K562 (cell line): ENCODE measurements around the gene ERN1. TPM values are rescaled to one million over a fixed set of nuclear protein-coding genes. Genes with fewer than 3 reads are reported as not detected.
A peak's percentile ranks its signal among the peaks of the same experiment; 100 is the strongest.

Experiments
- FOSL1 ChIP-seq: fragments of 200-800 bp; sonication (Bioruptor generic); conservative IDR thresholded peaks from 2 replicates; pipeline ENCODE4 v1.6.1; 2016; ENCODE audit warnings: missing genetic modification characterization, missing compliant biosample characterization
- KDM4B ChIP-seq, 2 experiments: fragments of 450-650 bp in 1 of 2; sonication (generic) in 1 of 2; IDR thresholded peaks; 2 replicates each; pipeline ENCODE4 v1.6.1; 2016 to 2017; ENCODE audit warnings: borderline replicate concordance in 2 of 2, antibody characterized with exemption in 1 of 2, low read depth in 1 of 2, mild to moderate bottlenecking in 1 of 2
- MLLT1 ChIP-seq, 2 experiments: fragments of 450-650 bp; IDR thresholded peaks; 2 replicates each; pipeline ENCODE4 v1.6.1; 2016
- NCOA1 ChIP-seq: fragments of 450-650 bp; IDR thresholded peaks from 2 replicates; pipeline ENCODE4 v1.6.1; 2016; ENCODE audit warnings: low read depth
- POLR2B ChIP-seq: fragments of 450-650 bp; IDR thresholded peaks from 2 replicates; pipeline ENCODE4 v1.6.1; 2018; ENCODE audit warnings: low read depth; ENCODE audit not compliant: partially characterized antibody
- SNIP1 ChIP-seq: fragments of 450-650 bp; IDR thresholded peaks from 2 replicates; pipeline ENCODE4 v1.7.1; 2017; ENCODE audit warnings: low read depth, mild to moderate bottlenecking
- SUPT5H ChIP-seq: fragments of 450-650 bp; IDR thresholded peaks from 2 replicates; pipeline ENCODE4 v1.6.1; 2016
- ZBTB11 ChIP-seq, 3 experiments: fragments of 200-800 bp in 1 of 3; fragments of 250-450 bp in 1 of 3; fragments of 450-650 bp in 1 of 3; sonication (Bioruptor Pico) in 1 of 3; sonication (Bioruptor generic) in 1 of 3; formaldehyde crosslinking in 1 of 3; IDR thresholded peaks; 2 replicates each; pipeline versions ENCODE4 v1.6.1 to v1.8.0; 2016 to 2022; ENCODE audit warnings: mild to moderate bottlenecking in 2 of 3, missing genetic modification characterization in 2 of 3, missing compliant biosample characterization in 1 of 3, moderate library complexity in 1 of 3
- ZKSCAN8 ChIP-seq: fragments of 200-800 bp; sonication (Bioruptor generic); IDR thresholded peaks from 2 replicates; pipeline ENCODE4 v1.6.1; 2016; ENCODE audit warnings: missing genetic modification characterization, missing compliant biosample characterization
- ZNF592 ChIP-seq: fragments of 450-650 bp; IDR thresholded peaks from 2 replicates; pipeline ENCODE4 v1.6.1; 2017; ENCODE audit warnings: antibody characterized with exemption, mild to moderate bottlenecking
- polyA plus RNA-seq, 8 experiments: library from polyadenylated mRNA; depleted of rRNA in 4 of 8; stranded (reverse) in 5 of 8; unstranded in 3 of 8; fragments of >200 nt; fragmentation: Nextera tagmentation in 2 of 8; fragmentation: Illumina TruSeq in 1 of 8; extraction: Ambion mirVana in 2 of 8; extraction: Trizol in 1 of 8; gene quantifications; 2 replicates each; pipeline versions ENCODE4 v1.2.1 to v1.2.3, GENCODE V29; 2011 to 2014; ENCODE audit warnings: inconsistent platforms in 1 of 8, missing spikeins in 1 of 8
- total RNA-seq, 7 experiments: library from RNA; depleted of rRNA in 6 of 7; stranded (reverse); fragments of >200 nt in 6 of 7; fragmentation: Illumina TruSeq in 2 of 7; extraction: Trizol in 2 of 7; gene quantifications; 2 replicates each; pipeline versions ENCODE4 v1.2.1 to v1.2.3, GENCODE V29; 2011 to 2021; ENCODE audit warnings: low replicate concordance in 1 of 7
- TF ChIP-seq, protein P1 (sequence below): fragments of 150-350 bp; IDR thresholded peaks from 2 replicates; pipeline ENCODE4 v1.6.1; 2014; ENCODE audit warnings: low read depth, mild to moderate bottlenecking, low read length, borderline replicate concordance

ERN1 gene
- total and polyA plus RNA-seq, 9 of the 15 experiments (the other 6 are each of a cell fraction or from before 2014, with no cell fraction given), result 2.1 to 22.5 (median 7.3) TPM

GRCh38 chr17:64147110-64148016 lies 17.4 kb upstream of the ERN1 start (continued):
- TF ChIP-seq ZNF592 (peak; percentile 66), FOSL1 (tag) (peak; percentile 46; the same call in 1 of the 2 replicates), SNIP1 (no peak), KDM4B (IDR thresholded peaks at IDR 0.05; ENCODE audit: borderline replicate concordance in 2 of 2, low read depth in 1 of 2) (no peak), SUPT5H (peak; percentile 57), POLR2B (peak; percentile 23), ZBTB11 (CRISPR knock-in tag; IDR thresholded peaks at IDR 0.05) (peak in 1 of 3 experiments; percentile 38; a peak in 1 of 6 replicates), MLLT1 (IDR thresholded peaks at IDR 0.05) (no peak), NCOA1 (no peak), ZKSCAN8 (CRISPR knock-in tag) (0 out of 2 replicates have a peak, but pooled peaks have one; percentile 20)
- TF ChIP-seq, protein P1, sequence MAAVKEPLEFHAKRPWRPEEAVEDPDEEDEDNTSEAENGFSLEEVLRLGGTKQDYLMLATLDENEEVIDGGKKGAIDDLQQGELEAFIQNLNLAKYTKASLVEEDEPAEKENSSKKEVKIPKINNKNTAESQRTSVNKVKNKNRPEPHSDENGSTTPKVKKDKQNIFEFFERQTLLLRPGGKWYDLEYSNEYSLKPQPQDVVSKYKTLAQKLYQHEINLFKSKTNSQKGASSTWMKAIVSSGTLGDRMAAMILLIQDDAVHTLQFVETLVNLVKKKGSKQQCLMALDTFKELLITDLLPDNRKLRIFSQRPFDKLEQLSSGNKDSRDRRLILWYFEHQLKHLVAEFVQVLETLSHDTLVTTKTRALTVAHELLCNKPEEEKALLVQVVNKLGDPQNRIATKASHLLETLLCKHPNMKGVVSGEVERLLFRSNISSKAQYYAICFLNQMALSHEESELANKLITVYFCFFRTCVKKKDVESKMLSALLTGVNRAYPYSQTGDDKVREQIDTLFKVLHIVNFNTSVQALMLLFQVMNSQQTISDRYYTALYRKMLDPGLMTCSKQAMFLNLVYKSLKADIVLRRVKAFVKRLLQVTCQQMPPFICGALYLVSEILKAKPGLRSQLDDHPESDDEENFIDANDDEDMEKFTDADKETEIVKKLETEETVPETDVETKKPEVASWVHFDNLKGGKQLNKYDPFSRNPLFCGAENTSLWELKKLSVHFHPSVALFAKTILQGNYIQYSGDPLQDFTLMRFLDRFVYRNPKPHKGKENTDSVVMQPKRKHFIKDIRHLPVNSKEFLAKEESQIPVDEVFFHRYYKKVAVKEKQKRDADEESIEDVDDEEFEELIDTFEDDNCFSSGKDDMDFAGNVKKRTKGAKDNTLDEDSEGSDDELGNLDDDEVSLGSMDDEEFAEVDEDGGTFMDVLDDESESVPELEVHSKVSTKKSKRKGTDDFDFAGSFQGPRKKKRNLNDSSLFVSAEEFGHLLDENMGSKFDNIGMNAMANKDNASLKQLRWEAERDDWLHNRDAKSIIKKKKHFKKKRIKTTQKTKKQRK, result 0 out of 2 replicates have a peak, but pooled peaks have one; percentile 26
